SKM-1 treated with dmso at 0.1 percent for 144 hours (cell line): ENCODE measurements around the gene FBXO34.

Source experiments
- DNase-seq: peaks from one replicate; lab custom pipeline; 2025; ENCODE audit not compliant: unreplicated experiment; lab: John Stamatoyannopoulos, UW

The FBXO34 gene, protein sequence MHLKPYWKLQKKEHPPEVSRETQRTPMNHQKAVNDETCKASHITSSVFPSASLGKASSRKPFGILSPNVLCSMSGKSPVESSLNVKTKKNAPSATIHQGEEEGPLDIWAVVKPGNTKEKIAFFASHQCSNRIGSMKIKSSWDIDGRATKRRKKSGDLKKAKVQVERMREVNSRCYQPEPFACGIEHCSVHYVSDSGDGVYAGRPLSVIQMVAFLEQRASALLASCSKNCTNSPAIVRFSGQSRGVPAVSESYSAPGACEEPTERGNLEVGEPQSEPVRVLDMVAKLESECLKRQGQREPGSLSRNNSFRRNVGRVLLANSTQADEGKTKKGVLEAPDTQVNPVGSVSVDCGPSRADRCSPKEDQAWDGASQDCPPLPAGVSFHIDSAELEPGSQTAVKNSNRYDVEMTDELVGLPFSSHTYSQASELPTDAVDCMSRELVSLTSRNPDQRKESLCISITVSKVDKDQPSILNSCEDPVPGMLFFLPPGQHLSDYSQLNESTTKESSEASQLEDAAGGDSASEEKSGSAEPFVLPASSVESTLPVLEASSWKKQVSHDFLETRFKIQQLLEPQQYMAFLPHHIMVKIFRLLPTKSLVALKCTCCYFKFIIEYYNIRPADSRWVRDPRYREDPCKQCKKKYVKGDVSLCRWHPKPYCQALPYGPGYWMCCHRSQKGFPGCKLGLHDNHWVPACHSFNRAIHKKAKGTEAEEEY

GRCh38 chr14:55270832-55271571 is at the start of gene FBXO34:
FBXO34 (plus strand) TSS chr14:55271421; CDS start chr14:55350391, 78,970 bp downstream.
- DNase-seq, result peak; percentile 84

GRCh38 chr14:55221968-55222367 is 49.3 kb upstream of the FBXO34 start:
- no peak for DNase-seq

- DNase-seq, result no peak
These were observed 47.9 kb upstream of the FBXO34 start for GRCh38 chr14:55223364-55223763.

DNA sequence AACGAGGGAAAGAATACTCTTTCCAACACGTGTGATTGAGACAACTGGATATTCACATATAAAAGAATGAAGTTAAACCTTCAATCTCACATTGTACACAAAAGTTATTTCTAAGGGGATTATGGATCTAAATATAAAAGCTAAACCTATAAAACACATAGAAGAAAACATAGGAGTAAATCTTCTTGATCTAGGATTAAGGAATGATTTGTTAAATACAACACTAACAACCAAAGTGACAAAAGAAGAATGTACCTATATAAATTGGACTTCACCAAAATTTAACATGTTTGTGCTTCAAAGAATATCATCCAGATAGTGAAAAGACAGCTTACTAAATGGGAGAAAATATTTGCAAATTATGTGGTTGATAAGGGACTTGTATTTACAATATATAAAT is 43.0 kb upstream of the FBXO34 start:
- no peak for DNase-seq

DNA sequence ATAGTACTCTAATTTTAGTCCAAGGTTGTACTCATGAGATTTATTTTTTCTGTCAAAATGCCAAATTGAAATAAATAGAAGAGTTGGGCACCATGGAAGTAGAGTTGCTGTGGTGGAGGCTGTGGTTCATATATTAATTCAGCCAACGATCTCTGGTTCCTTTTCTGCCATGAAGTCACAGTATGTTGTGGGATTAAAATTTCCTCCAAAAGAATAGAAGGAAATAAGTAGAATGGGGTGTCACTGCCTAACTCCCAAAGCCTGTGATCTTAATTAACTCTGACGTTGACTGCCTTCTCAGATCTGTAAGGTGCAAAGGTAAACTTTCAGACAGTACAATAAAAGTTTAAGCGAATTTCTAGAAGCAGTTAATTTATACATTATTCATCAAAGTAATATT is 37.6 kb upstream of the FBXO34 start:
- DNase-seq, result no peak

DNA sequence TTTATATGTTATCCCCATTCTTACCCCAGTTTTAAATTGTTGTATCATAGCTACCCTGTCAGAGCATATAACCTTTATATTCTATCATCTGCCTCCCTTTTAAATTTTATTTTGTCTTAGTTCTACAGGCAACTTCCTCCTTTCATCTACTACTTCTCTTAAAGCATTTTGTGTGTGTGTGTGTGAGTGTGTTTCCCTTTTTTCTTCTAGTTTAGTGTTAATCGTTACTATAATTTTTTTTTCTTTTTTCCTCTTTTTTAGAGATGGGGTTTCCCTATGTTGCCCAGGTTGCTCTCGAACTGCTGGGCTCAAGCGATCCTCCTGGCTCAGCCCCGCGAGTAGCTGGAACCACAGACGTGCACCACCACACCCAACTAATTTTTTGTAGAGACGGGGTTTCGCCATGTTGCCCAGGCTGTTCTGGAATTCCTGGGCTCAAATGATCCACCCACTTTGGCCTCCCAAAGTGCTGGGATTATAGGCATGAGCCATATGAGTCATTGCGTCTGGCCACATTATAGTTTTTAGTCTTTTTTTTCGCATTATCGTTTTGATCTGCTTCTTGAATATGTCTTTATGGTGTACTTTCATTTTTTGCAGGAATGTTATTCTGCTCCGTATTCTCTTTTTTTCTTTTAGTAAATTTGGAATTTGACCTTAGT is 33.1 kb upstream of the FBXO34 start:
- DNase-seq, result no peak

DNA sequence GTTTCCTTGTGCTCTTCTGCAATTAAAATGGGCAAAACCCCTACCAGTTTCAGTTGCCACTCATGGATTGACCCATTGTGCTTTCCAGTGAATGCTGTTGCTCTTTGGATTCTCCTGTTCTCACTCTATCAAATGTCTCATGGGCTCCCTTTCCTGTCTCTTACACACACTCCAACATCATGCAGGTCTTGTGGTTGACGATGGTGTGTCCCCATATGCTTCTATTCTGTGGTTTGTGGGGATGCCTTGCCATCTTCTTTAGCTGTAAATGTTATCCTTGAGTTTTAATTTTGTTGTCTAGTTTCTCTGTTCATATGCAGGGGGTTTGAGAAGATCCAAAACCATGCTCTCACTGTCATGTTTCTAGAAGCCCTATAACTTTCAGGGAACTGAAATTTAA is 31.9 kb upstream of the FBXO34 start:
- no peak for DNase-seq

GRCh38 chr14:55240526-55241178 is 30.6 kb upstream of the FBXO34 start:
- DNase-seq, result no peak

GRCh38 chr14:55241673-55242072 is 29.5 kb upstream of the FBXO34 start:
- no peak for DNase-seq

DNA sequence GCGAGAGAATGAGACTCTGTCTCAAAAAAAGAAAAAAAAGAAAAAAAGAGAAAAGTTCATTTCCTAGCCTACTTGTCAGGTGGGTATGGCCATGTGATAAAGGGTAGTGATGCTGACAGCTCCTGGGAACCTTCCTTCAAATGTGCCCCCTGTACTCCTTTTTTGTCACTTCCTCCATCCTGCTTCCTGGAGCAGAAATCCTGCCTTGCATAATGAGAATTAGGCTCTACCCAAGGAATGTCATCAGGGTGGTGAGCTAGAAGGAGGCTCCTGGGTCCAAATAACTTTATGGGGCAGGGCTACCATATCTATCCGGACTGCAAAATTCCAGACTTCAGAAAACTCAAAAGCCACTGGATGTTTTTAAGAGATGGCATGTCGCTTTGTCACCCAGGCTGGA is 27.8 kb upstream of the FBXO34 start:
- no peak for DNase-seq

DNA sequence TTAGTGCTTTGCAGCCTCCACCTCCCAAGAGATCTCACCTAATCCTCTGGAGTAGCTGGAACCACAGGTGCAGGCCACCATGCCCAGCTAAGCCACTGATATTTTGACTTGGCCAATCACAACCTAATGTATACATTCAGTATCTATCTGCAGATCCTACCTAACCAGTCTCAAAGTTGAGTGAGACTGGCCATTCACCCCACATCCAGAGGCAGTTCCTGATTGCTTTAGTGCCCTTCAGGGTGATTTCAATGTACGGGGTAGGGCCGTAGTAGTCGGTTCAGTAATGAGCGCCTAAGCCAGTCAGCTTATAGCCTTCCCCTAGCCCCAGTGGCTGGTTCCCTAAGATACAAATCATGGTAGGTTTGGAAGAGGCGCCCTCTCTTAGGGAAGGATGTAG is 27.4 kb upstream of the FBXO34 start:
- DNase-seq, result no peak

GRCh38 chr14:55245657-55246268 is 25.5 kb upstream of the FBXO34 start:
- DNase-seq, result no peak

GRCh38 chr14:55248411-55248810 is 22.8 kb upstream of the FBXO34 start:
- DNase-seq, result no peak

- DNase-seq, result no peak
These were observed 21.8 kb upstream of the FBXO34 start for GRCh38 chr14:55249423-55249822.

GRCh38 chr14:55253276-55253675 is 17.9 kb upstream of the FBXO34 start:
- no peak for DNase-seq

DNA sequence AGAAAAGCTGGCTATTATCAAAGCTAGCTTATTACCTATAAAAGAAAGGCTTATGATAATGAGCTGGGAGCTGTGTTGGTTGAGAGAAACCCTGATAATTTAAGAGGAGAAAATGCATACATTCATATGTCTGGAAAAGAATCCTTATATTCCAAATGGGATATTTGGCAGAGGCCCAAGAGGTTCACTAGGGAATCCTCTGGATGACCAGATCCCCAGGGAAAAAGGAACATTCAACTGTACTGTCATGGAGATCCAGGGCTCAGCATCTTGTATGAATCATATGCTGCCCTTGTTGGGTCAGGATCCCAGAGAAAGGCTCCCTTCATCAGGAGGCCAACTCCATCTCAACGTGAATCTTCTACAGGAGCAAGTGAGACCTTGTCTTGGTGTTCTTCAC is 16.6 kb upstream of the FBXO34 start:
- DNase-seq, result no peak

DNA sequence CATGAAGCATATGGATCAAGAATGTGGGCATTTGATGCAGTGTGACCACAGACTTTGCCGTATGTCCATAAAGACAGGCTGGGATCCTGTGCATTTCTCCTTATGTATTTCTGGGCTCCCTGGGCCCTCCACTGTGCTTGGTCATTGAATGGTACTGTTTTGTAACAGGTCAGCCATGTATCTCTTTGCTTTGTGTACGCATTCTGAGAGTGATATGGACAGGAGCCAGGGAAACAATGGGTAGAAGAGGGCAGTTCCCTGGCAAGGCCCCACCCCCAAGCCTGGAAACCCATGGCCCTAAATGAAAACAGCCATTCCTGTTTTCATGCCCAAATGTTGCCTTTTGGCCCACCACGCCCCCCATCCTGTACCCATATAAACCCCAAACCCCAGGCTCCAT is 15.2 kb upstream of the FBXO34 start:
- DNase-seq, result no peak

DNA sequence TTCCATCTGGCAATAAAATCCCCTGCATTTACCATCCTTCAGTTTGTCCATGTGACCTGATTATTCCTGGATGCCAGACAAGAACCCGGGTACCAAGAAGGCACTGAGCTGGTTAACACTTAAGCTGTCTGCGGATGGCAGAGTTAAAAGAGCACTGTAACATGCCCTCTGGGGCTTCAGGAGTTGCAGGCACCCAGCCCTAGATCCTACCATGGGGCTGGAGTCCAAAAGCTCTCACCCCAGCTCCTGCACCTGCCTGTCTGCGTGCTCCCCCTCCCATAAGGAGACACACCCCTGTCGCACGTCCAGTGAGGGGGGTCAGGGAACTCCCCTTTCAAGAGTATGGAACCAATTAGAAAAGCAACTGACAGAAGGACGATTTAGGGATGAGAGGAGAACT is 14.6 kb upstream of the FBXO34 start:
- DNase-seq, result no peak

- peak; percentile 42 for DNase-seq
These were observed 6.0 kb upstream of the FBXO34 start for GRCh38 chr14:55265197-55265596.

DNA sequence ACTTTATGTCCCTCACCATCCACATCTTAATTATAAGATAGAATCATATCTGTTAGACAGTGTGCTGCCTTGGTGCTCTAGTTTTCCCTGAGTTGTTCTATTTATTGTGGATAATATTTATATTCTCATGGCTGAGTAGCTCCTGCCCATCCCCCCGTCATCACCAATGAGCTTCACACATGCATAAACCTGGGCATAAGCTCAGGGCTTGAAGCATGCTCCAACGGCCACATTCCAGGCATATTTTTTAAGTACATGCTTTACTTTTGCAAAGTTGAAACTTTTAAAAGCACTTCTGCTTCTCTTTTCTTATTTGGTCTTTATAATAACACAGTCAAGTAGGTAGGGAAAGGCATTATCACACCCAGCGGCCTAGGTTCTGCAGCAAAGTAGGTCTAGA is 3.4 kb upstream of the FBXO34 start:
- no peak for DNase-seq
